Measurements from ENCODE around the gene TUBB4B.

TUBB4B gene

GRCh38 chr9:137253717-137254623 is 12.9 kb downstream of the TUBB4B start:
- peak; percentile 65 for DNase-seq

GRCh38 chr9:137254624-137255447 is 13.7 kb downstream of the TUBB4B start, which contains the start of gene NELFB:
Gene NELFB (plus strand): TSS chr9:137255327.
- peak; percentile 94 for DNase-seq

GRCh38 chr9:137255448-137256114 is 14.5 kb downstream of the TUBB4B start:
- DNase-seq = peak; percentile 75

GRCh38 chr9:137256362-137256761 is 15.3 kb downstream of the TUBB4B start:
- no peak for DNase-seq

- no peak for DNase-seq
These were observed 15.8 kb downstream of the TUBB4B start for GRCh38 chr9:137256856-137257255.

- peak; percentile 61 for DNase-seq
These were observed 21.3 kb downstream of the TUBB4B start for GRCh38 chr9:137262173-137262908.

GRCh38 chr9:137262909-137263285 is 21.8 kb downstream of the TUBB4B start:
- no peak for DNase-seq

GRCh38 chr9:137263506-137263905 is 22.4 kb downstream of the TUBB4B start:
- DNase-seq = no peak

GRCh38 chr9:137264067-137264466 is 23.0 kb downstream of the TUBB4B start:
- DNase-seq = no peak

- DNase-seq = no peak
These were observed 24.5 kb downstream of the TUBB4B start for GRCh38 chr9:137265496-137266161.

GRCh38 chr9:137266162-137266527 is 25.1 kb downstream of the TUBB4B start:
- no peak for DNase-seq

- DNase-seq = no peak
These were observed 25.7 kb downstream of the TUBB4B start for GRCh38 chr9:137266585-137267453.

GRCh38 chr9:137267933-137268355 is 26.9 kb downstream of the TUBB4B start:
- no peak for DNase-seq

- DNase-seq = no peak
These were observed 27.6 kb downstream of the TUBB4B start for GRCh38 chr9:137268538-137269201.

GRCh38 chr9:137269231-137269772 is 28.2 kb downstream of the TUBB4B start:
- DNase-seq = no peak

GRCh38 chr9:137270929-137271695 is 30.0 kb downstream of the TUBB4B start:
- DNase-seq = no peak

GRCh38 chr9:137271696-137272076 is 30.6 kb downstream of the TUBB4B start:
- no peak for DNase-seq

- no peak for DNase-seq
These were observed 31.4 kb downstream of the TUBB4B start for GRCh38 chr9:137272241-137273094.
